ENCODE data around the gene PPP1R18. TPM values are rescaled to one million over a fixed set of nuclear protein-coding genes. Genes with fewer than 3 reads are reported as not detected.
"Not testable (repeated sequence)": the region's sequence is repeated elsewhere in the genome, so short reads cannot be mapped to it uniquely, and the experiment has no call there.

Gene PPP1R18
- total RNA-seq, 1 donor from 2014 or later = 44.0 TPM

DNA sequence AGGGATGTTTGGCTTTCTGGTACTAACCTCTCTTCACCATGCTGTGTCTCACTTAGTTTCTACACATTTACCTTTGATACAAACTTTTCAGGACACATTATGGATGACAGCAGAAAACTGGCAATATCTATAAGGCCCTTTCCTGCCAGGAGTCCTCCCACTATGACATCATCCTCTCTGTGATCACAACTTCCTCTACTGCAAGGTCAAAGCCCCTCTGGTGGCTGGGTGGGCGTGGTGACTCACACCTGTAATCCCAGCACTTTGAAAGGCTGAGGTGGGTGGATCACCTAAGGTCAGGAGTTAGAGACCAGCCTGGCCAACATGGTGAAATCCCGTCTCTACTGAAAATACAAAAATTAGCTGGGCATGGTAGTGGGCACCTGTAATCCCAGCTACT lies 20.1 kb downstream of the PPP1R18 start:
- DNase-seq (ENCODE audit: low spot score) = not testable (repeated sequence)

DNA sequence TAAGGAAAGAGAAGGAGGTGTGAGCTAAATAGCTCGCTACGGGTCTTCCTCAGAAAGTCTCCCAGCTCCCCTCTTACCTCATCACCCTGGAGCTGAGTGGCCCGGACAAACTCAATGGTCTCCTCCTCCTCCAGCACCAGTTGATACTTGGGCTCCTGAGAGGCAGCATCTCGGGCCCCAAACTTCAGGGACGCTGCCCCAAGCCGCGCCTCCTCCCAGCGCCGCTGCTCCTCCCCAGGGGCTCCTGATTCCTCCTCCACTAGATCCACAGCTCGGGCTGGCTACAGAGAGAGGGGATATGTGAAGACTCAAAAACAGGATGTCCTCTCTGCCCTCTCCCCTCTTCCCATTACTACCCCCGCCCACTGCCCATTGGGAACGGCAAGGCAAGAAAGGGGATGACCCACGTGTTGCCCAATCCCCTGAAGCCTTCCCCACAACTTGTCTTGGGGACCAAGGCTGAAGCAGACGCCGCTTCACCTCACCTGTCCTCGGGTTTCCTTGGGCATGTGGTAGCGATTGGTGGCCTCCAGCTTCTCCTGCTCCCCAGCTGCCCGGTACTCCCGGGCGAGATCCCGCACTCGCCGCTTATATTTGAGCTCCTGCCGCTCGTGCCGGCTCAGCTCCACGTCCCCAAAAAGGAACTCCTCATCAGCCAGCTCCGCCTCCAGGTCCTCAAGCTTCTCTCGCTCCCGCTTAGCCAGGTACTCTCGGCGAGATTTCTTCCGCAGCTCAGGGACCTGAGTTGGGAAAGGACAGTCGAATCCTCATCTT lies 21.3 kb downstream of the PPP1R18 start:
- DNase-seq (ENCODE audit: low spot score) = no peak

DNA sequence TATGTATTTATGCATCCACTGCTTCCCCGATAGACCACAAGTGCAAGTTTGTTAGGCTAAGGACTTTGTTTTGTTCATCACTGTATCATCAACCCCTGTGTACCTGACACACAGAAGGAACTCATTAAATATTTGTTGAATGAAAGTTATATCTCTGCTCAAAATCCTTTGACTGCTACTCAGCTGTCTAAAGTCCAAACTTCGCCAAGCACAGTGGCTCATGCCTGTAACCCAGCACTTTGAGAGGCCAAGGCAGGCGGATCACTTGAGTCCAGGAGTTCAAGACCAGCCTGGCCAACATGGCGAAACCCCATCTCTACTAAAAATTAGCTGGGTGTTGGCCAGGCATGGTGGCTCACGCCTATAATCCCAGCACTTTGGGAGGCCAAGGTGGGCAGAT lies 28.5 kb downstream of the PPP1R18 start:
- not testable (repeated sequence) for DNase-seq (ENCODE audit: low spot score)

DNA sequence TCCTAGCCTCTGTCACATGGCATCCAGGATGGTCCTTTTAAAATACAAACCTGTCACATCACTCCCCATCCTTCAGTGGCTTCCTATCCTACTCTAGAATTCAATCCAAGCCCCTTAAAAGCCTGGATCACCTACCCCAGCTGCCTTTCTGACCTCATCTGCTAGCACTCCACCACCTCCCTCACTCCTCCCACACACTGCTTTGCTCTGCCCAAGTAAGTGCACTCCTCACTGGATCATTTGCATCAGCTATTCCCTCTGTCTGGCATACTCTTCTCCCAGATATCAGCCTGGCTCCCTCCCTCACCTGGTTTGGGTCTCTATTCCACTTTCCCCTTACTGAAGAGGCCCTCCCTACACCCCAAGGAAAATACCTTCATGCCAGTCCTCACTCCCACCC lies 29.0 kb downstream of the PPP1R18 start:
- no peak for DNase-seq (ENCODE audit: low spot score)

DNA sequence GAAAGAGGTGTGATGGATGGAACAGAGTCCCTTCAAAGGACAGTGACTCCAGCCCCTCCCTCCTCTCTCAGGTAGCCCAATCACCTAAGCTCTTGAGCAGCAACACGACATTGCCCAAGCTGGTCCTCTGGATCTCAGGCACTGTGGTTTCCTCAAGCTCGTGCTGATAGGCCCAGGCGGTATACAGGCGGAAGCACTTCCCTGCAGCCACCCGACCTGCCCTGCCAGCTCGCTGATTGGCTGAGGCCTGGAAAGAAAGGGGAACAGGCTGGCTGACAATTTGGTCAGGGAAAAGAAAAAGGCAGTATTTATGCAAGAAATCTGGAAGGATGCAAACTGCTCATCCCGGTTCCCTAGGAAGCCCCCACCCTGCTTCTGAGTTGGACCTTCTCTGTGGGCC lies 29.9 kb downstream of the PPP1R18 start:
- no peak for DNase-seq (ENCODE audit: low spot score)

DNA sequence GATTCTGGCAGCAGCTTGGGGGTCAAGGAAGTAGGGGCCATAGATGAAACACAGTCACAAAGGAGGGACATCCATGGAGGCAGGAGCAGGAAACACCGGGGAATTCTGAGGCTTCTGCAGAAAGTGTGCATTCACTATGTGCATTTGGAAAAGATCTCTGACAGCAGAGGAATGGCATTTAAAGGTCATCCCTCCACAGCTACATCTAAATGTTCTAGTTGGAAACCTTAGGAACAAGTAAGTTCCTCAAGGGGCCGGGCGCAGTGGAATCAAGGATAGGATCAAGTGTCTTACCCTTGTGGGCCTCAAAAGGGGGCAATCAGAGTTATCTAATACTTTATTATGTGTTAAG lies 30.7 kb downstream of the PPP1R18 start:
- no peak for DNase-seq (ENCODE audit: low spot score)

DNA sequence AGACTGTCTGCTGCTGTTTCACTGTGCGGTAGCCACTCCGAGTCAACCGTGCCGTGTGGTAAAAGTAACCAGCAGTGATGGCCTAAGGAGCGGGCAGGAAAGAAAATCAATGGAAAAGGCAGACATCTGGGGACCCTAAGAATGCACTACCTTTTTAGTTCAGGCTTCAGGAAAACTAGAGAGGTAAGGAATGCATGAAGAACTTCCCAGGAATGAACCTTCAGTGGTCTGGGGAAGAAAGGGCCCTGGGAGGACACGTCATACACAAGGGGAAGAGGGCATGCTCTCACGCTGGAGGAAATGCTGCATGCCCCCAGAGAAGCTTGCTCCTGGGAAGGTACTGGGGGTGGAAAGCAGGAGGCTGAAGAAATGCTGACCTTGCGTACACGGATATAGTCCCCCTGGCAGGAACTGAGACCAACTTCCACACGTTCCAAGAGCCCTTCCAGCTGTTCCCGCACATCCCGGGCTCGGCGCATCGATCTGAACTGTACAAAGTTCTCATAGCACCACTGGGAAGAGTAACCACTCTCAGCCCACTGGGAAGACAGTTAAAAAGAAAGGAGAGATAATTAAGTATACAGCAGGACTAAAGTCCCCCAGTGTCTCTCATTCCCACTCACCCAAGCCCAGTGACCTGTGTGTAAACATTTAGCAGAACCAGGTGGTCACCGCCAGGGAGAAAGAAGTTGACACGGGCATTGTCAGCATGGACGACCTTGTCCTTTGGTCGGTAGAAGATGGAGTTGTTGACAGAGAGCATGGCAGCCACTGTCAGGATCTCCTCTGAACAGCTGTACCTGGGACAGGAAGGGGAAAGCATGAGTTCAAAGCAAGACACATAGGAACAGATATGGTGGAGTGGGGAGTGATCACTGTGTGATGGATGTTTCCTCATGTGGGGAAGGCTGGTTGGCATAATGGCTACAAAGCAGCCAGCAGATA lies 31.4 kb downstream of the PPP1R18 start:
- no peak for DNase-seq (ENCODE audit: low spot score)

DNA sequence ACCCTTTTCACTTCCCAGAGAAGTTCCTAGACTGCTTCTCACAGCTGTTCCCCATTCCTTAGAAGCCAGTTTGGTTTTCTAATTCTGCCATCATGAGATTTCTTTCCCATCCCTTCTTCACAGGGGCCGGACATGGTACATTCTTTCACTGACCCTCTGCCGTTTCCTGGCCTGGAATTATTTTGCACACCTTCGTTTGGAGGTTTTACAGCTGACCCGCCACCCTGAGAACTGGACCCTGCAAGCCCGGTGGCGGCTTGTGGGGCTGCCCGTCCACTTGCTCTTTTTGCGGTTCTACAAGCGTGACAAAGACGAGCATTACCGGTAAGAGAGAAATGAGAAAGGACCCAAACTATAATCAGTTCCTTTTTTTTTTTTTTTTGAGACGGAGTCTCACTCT lies 35.3 kb downstream of the PPP1R18 start:
- DNase-seq (ENCODE audit: low spot score) = no peak

DNA sequence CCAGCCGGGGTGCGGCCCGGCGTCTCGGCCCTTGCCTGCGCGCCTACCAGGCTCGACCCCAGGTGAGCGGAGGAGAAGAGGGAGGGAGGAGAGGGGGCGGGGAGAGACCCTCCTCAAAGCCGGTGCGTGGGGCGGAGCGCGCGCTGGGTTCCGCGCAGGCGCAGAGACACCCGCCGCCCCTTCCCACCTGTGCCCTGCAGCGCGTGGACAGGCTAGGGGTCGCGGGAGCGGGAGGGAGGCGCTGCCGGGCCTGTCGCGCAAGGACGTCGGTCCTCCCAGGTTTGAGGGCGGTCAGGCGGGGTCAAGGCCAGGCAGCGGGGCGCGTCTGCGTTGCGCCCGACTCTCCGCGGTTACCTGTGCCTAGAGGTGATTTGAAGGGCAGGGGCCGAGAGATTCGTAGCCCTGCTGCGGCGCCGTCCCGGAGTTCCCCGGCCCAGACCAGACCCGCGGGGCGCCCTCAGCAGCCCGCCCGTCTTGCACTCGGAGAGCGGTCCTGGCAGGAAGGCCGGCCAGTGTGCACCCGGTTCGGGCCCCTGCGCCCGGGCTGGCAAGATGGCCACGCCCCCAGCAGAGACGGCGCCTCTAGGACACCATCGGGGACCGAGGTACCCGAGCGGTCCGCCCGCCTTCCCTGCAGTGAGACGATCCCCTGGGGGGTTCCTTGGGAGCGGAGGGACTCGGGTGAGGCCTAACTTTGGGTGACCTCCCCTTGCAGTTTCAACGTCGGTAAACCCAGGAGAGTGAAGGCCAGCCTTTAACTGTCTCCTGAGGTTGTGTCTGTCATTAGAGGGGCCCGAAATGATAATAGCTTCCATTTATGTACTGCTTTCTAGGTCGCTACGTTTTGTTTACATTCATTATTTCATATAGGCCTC lies 39.0 kb downstream of the PPP1R18 start:
- DNase-seq (ENCODE audit: low spot score) = peak; percentile 54

DNA sequence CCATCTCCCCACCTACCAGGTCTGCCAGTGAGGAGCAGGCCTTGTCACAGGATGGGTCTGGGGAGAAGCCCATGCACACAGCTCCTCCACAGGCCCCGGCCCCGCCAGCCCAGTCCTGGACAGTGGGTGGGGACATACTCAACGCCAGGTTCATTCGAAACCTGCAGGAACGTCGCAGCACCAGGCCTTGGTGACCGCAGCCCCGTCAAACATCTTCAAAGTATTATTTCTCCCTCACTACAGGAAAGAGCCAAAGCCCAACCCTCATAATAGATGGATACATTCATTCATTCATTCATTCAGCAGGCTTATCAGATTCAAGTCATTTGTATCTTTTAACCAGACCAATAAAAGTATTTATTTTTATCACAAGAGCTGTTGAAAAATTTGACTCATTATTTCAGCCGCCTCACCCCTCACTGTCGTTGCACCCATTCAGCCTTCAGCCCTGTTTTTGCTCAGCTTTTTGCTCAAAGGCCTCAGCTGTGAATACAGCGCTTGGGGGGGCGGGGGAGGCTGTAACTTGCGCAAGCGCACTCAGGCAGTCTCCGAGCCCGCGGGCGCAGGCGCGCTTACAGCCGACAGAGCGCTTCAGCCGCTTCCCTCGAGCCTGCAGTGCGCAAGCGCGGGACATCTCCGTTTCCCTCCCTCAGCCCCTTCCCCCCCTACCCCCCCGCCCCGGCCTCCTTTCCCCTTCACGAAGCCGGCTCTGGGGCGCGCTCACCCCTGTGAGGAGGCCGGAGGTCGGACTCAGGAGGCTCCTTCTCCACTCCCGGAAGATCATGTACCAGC lies 39.8 kb downstream of the PPP1R18 start, which contains the start of gene C6orf136:
Gene C6orf136, plus strand, starts transcription at position 684 of the 792 bp plus-strand sequence. Its CDS starts 99 bp downstream, at position 783.
- DNase-seq (ENCODE audit: low spot score) = peak; percentile 95

DNA sequence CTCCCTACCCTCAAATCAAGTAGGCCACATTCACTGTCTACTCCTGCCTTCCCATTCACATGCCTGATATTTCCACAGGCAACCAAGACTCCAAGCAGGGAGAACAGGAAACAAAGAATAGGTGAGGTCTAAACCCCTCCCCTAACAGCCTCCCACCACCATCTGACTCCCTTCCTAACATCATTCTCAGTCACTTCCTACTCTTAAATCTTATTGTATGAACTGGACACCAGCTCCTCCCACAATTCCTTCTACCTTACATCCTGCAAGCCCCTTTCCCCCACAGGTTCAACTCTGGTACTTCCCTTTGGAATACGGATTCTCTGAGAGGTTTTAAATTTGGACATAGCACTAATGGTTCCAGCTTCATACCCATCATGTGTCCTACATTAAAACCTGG lies 40.5 kb downstream of the PPP1R18 start:
- DNase-seq (ENCODE audit: low spot score) = no peak

DNA sequence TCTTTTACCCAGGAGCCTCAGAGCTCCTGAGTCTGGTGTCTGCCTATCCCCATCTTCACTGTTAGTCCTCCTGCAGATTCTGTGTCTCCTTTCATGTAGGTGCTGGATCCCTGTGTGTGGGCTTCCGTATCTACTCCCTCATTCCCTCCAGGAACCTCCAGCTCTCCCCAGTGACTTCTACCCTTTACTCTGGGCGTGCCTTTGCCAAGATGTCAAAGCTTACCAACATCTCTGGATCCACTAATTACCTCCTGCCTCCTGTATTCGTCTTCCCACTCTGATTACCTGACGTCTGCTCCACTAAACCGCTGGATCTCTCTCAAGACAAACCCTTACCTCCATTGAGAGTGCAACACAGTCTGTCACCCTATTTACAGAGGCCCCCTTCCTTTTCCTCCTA lies 41.7 kb downstream of the PPP1R18 start:
- no peak for DNase-seq (ENCODE audit: low spot score)

DNA sequence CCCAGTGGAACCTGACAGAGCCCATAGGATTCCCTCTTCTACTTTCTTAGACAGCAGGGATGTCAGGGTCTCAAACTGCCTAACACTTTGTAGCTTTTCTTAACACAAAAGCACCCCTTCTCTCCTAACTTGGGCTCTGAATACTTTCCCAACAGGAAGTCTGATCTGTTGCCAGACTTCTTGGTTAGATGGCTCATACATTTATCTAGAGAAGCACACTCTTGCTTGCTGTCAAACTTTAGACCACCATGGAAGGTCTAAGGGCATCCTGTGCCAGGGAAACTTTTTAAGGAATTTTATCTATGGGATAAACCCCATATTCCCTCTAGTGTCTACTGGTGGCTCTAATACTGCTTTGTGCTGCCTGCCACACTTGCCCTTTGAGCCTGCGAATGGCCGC lies 42.8 kb downstream of the PPP1R18 start:
- DNase-seq (ENCODE audit: low spot score) = no peak

DNA sequence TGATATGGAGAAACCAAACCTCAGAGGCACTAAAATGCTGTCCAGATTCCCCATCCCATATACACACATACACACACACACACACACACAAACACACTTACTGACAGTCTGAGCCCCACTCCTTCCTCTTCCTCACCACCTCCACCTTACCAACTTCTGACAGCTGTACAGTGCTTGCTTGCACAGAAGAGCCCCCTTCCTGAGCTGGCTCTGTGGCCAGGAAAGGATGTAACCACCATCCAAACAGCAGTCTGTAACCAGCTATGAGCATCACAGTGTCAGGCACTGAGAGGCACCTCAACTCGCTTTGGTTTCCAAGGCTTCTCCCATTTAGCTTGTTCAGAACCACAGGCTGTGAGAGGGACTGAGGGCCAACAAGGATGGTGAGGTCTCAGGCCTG lies 45.4 kb downstream of the PPP1R18 start:
- DNase-seq (ENCODE audit: low spot score) = no peak

DNA sequence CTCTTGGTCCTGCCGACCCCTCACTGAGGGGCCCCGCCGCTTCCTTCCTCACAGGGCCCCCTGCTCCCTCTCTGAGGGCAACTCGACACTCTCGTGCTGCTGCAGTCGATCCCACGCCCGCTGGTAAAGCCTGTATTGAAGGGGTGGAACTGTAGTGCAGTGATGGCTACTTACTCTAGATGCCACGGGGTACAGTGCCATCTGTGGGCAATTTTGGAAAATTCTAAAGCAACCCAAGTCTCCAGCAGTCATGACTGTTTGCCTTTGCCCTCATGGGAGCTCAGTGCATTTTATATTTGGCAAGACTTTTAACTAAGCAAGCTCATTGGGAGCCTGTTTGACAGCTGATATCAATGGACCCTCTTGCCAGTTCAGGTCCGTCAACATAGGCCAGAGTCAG lies 46.0 kb downstream of the PPP1R18 start:
- no peak for DNase-seq (ENCODE audit: low spot score)

DNA sequence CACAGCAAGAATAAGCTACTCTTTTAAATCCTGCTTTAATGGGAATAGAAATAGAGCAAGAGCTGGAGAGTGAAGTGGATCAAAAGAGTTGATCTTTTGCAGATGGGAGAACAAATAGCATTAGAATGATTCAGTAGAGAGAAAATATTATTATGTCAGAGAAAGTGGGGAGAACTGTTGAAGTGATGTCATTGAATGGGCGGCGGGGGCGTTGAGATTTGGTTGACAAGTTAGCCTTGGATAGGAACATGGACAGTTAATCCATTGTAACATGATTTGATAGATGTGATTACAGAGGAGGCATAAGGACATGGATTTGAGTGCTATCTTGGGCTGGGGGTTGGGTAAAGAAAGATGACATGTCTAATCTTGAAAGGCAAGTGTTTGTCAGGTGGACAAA lies 50.6 kb downstream of the PPP1R18 start:
- no peak for DNase-seq (ENCODE audit: low spot score)

DNA sequence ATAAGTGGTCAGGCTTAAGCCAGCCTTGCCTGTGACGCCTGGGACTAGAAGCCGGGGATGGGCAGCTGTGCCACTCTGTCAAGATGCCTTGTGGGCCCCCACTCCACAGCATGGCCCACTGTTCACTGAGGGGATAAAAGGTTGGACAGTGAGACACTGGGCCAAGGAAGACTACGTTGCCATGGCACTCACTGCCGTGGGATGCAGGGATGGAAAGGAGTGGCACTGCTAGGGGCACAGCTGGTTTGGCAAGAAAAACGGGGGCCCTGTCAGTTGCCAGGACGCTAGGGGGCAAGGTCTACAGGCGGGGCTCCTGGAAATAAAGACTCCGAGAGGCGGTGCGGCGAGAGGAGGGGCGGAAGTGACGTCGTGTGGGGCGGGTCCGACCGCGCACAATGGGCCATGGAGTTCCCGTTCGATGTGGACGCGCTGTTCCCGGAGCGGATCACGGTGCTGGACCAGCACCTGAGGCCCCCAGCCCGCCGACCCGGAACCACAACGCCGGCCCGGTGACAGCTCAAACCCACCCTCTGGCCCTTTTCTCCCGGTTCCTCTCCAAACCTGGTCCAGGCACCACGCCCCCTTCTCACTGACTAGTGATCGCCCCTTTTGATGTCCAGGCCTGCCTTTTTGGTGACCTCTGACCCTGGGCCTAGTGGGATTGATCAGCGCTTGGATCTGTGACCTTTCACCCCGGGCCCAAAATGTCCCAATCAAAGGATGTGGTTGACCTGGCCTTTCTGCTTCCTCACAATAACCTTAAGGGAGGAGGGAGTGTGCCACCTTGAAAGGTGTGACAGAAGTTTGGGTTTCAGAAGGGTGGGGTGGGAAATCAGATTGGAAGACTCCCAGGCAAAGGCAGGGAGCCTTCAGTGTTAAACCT lies 59.7 kb downstream of the PPP1R18 start, which contains the start of gene ATAT1:
Gene ATAT1, plus strand, starts transcription at position 391 of the 883 bp plus-strand sequence.
- DNase-seq (ENCODE audit: low spot score) = peak; percentile 90
